Breast epithelium (tissue), 3 donors: ENCODE results near the gene METTL9.

ENCODE experiments used
- POLR2A ChIP-seq: fragments of 450-650 bp; IDR thresholded peaks from one replicate; pipeline ENCODE4 v1.6.1; 2016; ENCODE audit warnings: antibody characterized with exemption, mild to moderate bottlenecking, moderate library complexity
- TF ChIP-seq, protein P1 (sequence below), 3 donors: fragments of 450-650 bp; IDR thresholded peaks; one replicate each; pipeline ENCODE4 v1.5.1; 2016 to 2017; ENCODE audit warnings: antibody characterized with exemption in 3 of 3, mild to moderate bottlenecking in 3 of 3, moderate library complexity in 3 of 3

DNA sequence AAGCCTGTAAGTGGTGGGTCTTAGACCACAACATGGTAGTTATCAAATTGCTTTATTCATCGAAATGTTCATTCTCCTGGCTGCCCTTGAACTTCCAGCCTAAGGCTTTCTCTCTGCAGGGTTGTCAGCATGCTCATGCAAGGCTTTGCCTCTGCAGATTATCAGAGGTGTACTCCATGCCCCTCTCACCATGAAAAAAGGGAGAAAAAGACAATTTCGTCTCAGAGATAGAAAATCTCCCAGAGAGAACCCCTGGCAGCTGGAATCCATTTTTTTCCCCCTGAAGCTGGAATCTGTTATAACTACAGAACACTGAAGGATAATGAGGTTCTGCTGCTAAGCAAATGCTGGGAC lies 33.9 kb upstream of the METTL9 start:
- TF ChIP-seq, protein P1, sequence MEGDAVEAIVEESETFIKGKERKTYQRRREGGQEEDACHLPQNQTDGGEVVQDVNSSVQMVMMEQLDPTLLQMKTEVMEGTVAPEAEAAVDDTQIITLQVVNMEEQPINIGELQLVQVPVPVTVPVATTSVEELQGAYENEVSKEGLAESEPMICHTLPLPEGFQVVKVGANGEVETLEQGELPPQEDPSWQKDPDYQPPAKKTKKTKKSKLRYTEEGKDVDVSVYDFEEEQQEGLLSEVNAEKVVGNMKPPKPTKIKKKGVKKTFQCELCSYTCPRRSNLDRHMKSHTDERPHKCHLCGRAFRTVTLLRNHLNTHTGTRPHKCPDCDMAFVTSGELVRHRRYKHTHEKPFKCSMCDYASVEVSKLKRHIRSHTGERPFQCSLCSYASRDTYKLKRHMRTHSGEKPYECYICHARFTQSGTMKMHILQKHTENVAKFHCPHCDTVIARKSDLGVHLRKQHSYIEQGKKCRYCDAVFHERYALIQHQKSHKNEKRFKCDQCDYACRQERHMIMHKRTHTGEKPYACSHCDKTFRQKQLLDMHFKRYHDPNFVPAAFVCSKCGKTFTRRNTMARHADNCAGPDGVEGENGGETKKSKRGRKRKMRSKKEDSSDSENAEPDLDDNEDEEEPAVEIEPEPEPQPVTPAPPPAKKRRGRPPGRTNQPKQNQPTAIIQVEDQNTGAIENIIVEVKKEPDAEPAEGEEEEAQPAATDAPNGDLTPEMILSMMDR (IDR thresholded peaks at IDR 0.05): no peak
- no peak for TF ChIP-seq POLR2A
